Measurements from ENCODE around the gene GADD45A. TPM values are rescaled to one million over a fixed set of nuclear protein-coding genes. Genes with fewer than 3 reads are reported as not detected.

The GADD45A gene, protein sequence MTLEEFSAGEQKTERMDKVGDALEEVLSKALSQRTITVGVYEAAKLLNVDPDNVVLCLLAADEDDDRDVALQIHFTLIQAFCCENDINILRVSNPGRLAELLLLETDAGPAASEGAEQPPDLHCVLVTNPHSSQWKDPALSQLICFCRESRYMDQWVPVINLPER
- 111 TPM for total RNA-seq

DNA sequence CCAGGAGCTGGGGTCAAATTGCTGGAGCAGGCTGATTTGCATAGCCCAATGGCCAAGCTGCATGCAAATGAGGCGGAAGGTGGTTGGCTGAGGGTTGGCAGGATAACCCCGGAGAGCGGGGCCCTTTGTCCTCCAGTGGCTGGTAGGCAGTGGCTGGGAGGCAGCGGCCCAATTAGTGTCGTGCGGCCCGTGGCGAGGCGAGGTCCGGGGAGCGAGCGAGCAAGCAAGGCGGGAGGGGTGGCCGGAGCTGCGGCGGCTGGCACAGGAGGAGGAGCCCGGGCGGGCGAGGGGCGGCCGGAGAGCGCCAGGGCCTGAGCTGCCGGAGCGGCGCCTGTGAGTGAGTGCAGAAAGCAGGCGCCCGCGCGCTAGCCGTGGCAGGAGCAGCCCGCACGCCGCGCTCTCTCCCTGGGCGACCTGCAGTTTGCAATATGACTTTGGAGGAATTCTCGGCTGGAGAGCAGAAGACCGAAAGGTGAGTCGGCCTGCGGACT, at the start of gene GADD45A:
Gene GADD45A, plus strand, starts transcription at position 135 of the 491 bp plus-strand sequence. Its CDS starts 294 bp downstream, at position 429.
- TF ChIP-seq, protein P1, sequence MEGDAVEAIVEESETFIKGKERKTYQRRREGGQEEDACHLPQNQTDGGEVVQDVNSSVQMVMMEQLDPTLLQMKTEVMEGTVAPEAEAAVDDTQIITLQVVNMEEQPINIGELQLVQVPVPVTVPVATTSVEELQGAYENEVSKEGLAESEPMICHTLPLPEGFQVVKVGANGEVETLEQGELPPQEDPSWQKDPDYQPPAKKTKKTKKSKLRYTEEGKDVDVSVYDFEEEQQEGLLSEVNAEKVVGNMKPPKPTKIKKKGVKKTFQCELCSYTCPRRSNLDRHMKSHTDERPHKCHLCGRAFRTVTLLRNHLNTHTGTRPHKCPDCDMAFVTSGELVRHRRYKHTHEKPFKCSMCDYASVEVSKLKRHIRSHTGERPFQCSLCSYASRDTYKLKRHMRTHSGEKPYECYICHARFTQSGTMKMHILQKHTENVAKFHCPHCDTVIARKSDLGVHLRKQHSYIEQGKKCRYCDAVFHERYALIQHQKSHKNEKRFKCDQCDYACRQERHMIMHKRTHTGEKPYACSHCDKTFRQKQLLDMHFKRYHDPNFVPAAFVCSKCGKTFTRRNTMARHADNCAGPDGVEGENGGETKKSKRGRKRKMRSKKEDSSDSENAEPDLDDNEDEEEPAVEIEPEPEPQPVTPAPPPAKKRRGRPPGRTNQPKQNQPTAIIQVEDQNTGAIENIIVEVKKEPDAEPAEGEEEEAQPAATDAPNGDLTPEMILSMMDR (IDR thresholded peaks at IDR 0.05), result peak in 1 of 3 experiments; percentile 1
- Histone ChIP-seq H3K9me3 (no peaks in the 10 kb centered on the region), H3K4me3 (peak within 1 kb of the TSS; percentile 92 to 94), H3K4me1 (peaks cover 3 to 20% of the 10 kb centered on the region in 2 donors), H3K36me3 (peaks cover 28 to 33% of the 10 kb centered on the region in 2 donors), H3K27ac (peak within 1 kb of the TSS; percentile 96 to 99), H3K27me3 (no peaks in the 10 kb centered on the region)
- DNase-seq (ENCODE audit: low spot score in 2 of 2), result peak; percentile 97 to 100
- intact Hi-C loops (cut with DNase I), result loop anchor here (1.0 to 10.0 kb wide), 6 partner anchors 64 to 550 kb away; partner anchors contain the start of genes GNG12, SERBP1 and WLS

GRCh38 chr1:67636146-67636545, 48.9 kb upstream of the GADD45A start:
- Histone ChIP-seq H3K4me1 (no peaks in the 10 kb centered on the region), H3K27ac (no peak overlapping the region), H3K9me3 (no peaks in the 10 kb centered on the region), H3K27me3 (no peaks in the 10 kb centered on the region), H3K36me3 (no peaks in the 10 kb centered on the region), H3K4me3 (no peak overlapping the region)
- TF ChIP-seq, protein P1 (IDR thresholded peaks at IDR 0.05), result no peak
- intact Hi-C loops (cut with DNase I), result no loop called here
- DNase-seq (ENCODE audit: low spot score in 2 of 2), result no peak

DNA sequence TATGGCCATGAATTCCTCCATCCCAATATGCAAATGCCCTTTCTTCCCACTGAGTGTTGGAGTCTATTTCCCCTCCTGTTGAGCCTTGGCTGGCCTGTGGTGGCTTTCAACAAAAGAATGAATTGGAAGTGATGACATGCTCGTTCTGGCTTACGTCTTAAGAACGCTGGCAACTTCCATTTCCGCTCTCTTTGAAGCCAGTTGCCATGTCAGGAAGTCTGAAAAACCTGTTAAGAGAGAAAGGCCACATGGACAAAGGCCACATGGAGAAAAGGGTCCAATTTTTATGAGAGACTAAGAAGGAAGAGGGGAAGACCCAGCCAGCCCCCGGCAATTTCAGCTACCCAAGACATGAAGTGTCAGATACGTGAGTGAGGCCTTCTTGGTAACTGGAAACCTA, 45.6 kb upstream of the GADD45A start:
- intact Hi-C loops (cut with DNase I), result no loop called here
- no peak for DNase-seq (ENCODE audit: low spot score in 2 of 2)
- Histone ChIP-seq H3K9me3 (no peaks in the 10 kb centered on the region), H3K4me1 (no peaks in the 10 kb centered on the region), H3K4me3 (no peak overlapping the region), H3K27me3 (no peaks in the 10 kb centered on the region), H3K27ac (no peak overlapping the region), H3K36me3 (no peaks in the 10 kb centered on the region)
- TF ChIP-seq, protein P1 (IDR thresholded peaks at IDR 0.05), result no peak

DNA sequence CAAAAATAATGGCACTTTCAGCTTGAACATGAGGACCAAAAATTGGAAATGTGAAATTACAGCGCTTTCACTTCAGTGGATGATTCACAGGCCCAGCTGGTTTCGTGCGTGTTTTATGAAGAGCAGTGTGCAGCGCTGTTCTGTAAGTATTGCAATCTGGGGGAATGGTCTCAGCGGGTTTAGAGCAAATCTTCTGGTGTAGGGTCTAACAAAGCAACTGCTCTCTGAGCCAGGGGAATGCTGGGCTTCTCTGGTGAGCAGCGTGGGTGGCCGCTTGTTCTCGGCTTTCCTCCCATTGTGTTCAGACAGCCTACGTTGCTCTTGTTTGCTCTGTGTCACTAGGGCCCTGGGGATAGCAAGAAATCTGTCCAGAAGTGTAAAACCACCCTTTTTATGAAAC, 42.4 kb upstream of the GADD45A start:
- H3K27me3 ChIP-seq, result no peaks in the 10 kb centered on the region
- DNase-seq (ENCODE audit: low spot score in 2 of 2), result no peak
- intact Hi-C loops (cut with DNase I), result no loop called here
- no peak overlapping the region for H3K4me3 ChIP-seq
- TF ChIP-seq, protein P1 (IDR thresholded peaks at IDR 0.05), result no peak
- H3K36me3 ChIP-seq, result no peaks in the 10 kb centered on the region
- H3K4me1 ChIP-seq, result peaks cover 4 to 15% of the 10 kb centered on the region in 2 donors
- no peaks in the 10 kb centered on the region for H3K9me3 ChIP-seq
- no peak overlapping the region for H3K27ac ChIP-seq

DNA sequence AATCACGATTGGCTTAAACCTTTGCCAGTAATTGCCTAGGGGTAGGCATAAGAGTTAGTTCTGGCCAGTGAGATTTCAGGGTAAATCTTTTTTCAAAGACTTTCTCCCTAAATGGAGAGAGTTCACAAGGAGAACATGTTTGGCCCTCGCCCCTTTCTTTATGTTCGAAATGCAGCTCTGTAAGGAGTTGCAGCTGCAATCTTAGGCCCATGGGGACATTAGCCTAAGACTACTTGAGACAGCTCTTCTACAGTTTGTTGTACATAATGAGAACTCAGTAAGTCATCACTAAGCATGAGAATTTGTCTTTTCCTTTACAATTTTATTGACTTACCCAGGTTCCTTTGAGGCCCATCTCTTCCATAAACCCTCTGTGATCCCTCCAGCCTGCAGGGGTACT, 40.4 kb upstream of the GADD45A start:
- intact Hi-C loops (cut with DNase I), result no loop called here
- Histone ChIP-seq H3K27me3 (no peaks in the 10 kb centered on the region), H3K4me3 (no peak overlapping the region), H3K27ac (no peak overlapping the region), H3K9me3 (no peaks in the 10 kb centered on the region), H3K36me3 (no peaks in the 10 kb centered on the region), H3K4me1 (peaks cover 4 to 15% of the 10 kb centered on the region in 2 donors)
- no peak for DNase-seq (ENCODE audit: low spot score in 2 of 2)
- TF ChIP-seq, protein P1 (IDR thresholded peaks at IDR 0.05), result no peak
